MM.1S (cell line): Measurements from ENCODE around the gene MYRF.

Source experiments
- DNase-seq: peaks from one replicate; pipeline ENCODE4 v3.0.0-alpha.2; 2015
- H2AFZ ChIP-seq: fragments of 300-600 bp; sonication (generic); 2 replicates; pipeline ENCODE4 v1.6.0; 2016; ENCODE audit warnings: antibody characterized with exemption, low read length
- H3F3A ChIP-seq: fragments of 300-600 bp; sonication (generic); 2 replicates; pipeline ENCODE4 v1.6.1; 2016; ENCODE audit warnings: mild to moderate bottlenecking, antibody characterized with exemption, low read length, moderate library complexity, mixed read lengths; ENCODE audit not compliant: insufficient read depth
- H3K27ac ChIP-seq: fragments of 300-600 bp; sonication (generic); 2 replicates; pipeline ENCODE4 v1.5.1; 2016; ENCODE audit warnings: mild to moderate bottlenecking, low read length
- H3K27me3 ChIP-seq: fragments of 300-600 bp; sonication (generic); replicated peaks from 2 replicates; pipeline ENCODE4 v1.6.0; 2016; ENCODE audit warnings: low read length; ENCODE audit not compliant: insufficient read depth
- H3K36me3 ChIP-seq: fragments of 300-600 bp; sonication (generic); replicated peaks from 2 replicates; pipeline ENCODE4 v1.6.1; 2016; ENCODE audit warnings: mild to moderate bottlenecking, low read length, mixed read lengths; ENCODE audit not compliant: insufficient read depth
- H3K4me1 ChIP-seq: fragments of 300-600 bp; sonication (generic); 2 replicates; pipeline ENCODE4 v1.6.1; 2016; ENCODE audit warnings: low read length, mixed read lengths
- H3K4me2 ChIP-seq: fragments of 300-600 bp; sonication (generic); 2 replicates; pipeline ENCODE4 v1.6.0; 2016; ENCODE audit warnings: low read depth, low read length
- H3K4me3 ChIP-seq: fragments of 300-600 bp; sonication (generic); 2 replicates; pipeline ENCODE4 v1.5.1; 2016; ENCODE audit warnings: low read length, mixed read lengths
- H3K79me2 ChIP-seq: fragments of 300-600 bp; sonication (generic); 2 replicates; pipeline ENCODE4 v1.6.1; 2016; ENCODE audit warnings: mixed run types, low read length, mixed read lengths
- H3K9ac ChIP-seq: fragments of 300-600 bp; sonication (generic); 2 replicates; pipeline ENCODE4 v1.6.1; 2016; ENCODE audit warnings: low read length, mixed read lengths
- H3K9me2 ChIP-seq: fragments of 300-600 bp; sonication (generic); replicated peaks from 2 replicates; pipeline ENCODE4 v1.6.1; 2016; ENCODE audit warnings: mild to moderate bottlenecking, low read length, mixed read lengths; ENCODE audit not compliant: insufficient read depth
- H3K9me3 ChIP-seq: fragments of 300-600 bp; sonication (generic); replicated peaks from 2 replicates; pipeline ENCODE4 v1.6.1; 2016; ENCODE audit warnings: mild to moderate bottlenecking, low read length, mixed read lengths; ENCODE audit not compliant: insufficient read depth
- H4K20me1 ChIP-seq: fragments of 300-600 bp; sonication (generic); 2 replicates; pipeline ENCODE4 v1.6.1; 2016; ENCODE audit warnings: mild to moderate bottlenecking, low read length, moderate library complexity, mixed read lengths; ENCODE audit not compliant: insufficient read depth
- EZH2 ChIP-seq: fragments of 300-600 bp; sonication (generic); optimal IDR thresholded peaks from 2 replicates; pipeline ENCODE3; 2017; ENCODE audit warnings: low read depth, mild to moderate bottlenecking, antibody characterized with exemption, low read length, mixed read lengths
- EZH2phosphoT487 ChIP-seq: fragments of 300-600 bp; sonication (generic); IDR thresholded peaks from 2 replicates; pipeline ENCODE4 v1.6.1; 2018; ENCODE audit warnings: antibody characterized with exemption, low read length
- TF ChIP-seq, protein P1 (sequence below): fragments of 300-600 bp; sonication (generic); IDR thresholded peaks from 2 replicates; pipeline ENCODE4 v1.5.1; 2016; ENCODE audit warnings: antibody characterized with exemption, low read length, mixed read lengths

The MYRF gene

DNA sequence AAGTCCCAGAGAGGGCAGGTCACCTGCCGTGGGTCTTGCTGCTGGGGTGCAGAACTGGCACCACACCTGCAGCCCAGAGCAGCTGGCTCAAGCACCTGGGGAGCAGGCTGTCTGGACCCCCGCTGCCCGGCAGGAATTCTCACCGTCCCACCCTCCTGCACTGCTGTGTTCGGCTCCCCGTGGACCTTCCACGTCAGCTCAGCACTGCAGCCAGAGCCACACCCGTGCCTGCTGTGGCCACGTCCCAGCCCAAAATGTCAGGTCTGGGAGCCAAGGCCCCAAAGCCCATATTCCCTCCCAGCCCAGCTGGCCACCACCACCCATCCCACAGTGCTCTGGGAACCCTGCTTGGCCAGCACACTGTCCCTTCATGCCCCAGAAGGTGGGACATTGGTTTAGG lies 28.0 kb upstream of the MYRF start:
- H3K4me1 ChIP-seq: no peaks in the 10 kb centered on the region
- no peak overlapping the region for H3K27ac ChIP-seq
- H3K9ac ChIP-seq: no peak overlapping the region
- H3K27me3 ChIP-seq: peaks cover 93% of the 10 kb centered on the region
- no peak for TF ChIP-seq EZH2phosphoT487
- TF ChIP-seq, protein P1, sequence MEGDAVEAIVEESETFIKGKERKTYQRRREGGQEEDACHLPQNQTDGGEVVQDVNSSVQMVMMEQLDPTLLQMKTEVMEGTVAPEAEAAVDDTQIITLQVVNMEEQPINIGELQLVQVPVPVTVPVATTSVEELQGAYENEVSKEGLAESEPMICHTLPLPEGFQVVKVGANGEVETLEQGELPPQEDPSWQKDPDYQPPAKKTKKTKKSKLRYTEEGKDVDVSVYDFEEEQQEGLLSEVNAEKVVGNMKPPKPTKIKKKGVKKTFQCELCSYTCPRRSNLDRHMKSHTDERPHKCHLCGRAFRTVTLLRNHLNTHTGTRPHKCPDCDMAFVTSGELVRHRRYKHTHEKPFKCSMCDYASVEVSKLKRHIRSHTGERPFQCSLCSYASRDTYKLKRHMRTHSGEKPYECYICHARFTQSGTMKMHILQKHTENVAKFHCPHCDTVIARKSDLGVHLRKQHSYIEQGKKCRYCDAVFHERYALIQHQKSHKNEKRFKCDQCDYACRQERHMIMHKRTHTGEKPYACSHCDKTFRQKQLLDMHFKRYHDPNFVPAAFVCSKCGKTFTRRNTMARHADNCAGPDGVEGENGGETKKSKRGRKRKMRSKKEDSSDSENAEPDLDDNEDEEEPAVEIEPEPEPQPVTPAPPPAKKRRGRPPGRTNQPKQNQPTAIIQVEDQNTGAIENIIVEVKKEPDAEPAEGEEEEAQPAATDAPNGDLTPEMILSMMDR: no peak
- TF ChIP-seq EZH2: no peak
- H3K4me2 ChIP-seq: no peak overlapping the region
- no peak overlapping the region for H2AFZ ChIP-seq
- H3K4me3 ChIP-seq: no peak overlapping the region
- no peaks in the 10 kb centered on the region for H3K9me2 ChIP-seq
- no peaks in the 10 kb centered on the region for H3K36me3 ChIP-seq
- no peaks in the 10 kb centered on the region for H4K20me1 ChIP-seq
- no peak for DNase-seq
- no peaks in the 10 kb centered on the region for H3K79me2 ChIP-seq
- no peaks in the 10 kb centered on the region for H3F3A ChIP-seq
- H3K9me3 ChIP-seq: no peaks in the 10 kb centered on the region

DNA sequence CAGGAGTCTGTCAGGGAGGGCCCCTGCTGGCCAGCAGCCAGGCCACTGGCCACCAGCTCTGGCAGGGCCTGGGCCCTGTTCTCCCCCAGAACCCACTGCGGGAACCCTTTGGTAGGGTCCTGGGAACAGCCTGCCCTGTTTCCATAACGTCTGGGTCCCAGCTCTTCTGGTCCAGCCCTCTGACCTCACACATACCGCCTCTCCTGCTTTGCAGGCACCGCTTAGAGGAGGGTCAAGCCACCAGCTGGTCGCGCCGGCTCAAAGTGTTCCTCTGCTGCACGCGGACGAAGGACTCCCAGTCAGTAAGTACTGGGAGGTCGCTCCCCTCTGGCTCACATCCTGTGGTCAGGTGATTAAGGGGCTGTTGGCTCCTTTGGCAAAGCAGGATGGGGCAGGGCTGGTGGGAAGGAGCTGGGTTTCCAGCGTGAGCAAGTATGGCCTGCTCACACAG lies 26.6 kb upstream of the MYRF start:
- no peak overlapping the region for H2AFZ ChIP-seq
- no peak overlapping the region for H3K4me2 ChIP-seq
- H3K79me2 ChIP-seq: no peaks in the 10 kb centered on the region
- no peaks in the 10 kb centered on the region for H3K36me3 ChIP-seq
- H4K20me1 ChIP-seq: no peaks in the 10 kb centered on the region
- no peaks in the 10 kb centered on the region for H3F3A ChIP-seq
- no peaks in the 10 kb centered on the region for H3K9me2 ChIP-seq
- no peak overlapping the region for H3K4me3 ChIP-seq
- TF ChIP-seq EZH2phosphoT487: no peak
- TF ChIP-seq EZH2: no peak
- TF ChIP-seq, protein P1: no peak
- no peak for DNase-seq
- peaks cover 93% of the 10 kb centered on the region for H3K27me3 ChIP-seq
- no peak overlapping the region for H3K9ac ChIP-seq
- H3K4me1 ChIP-seq: no peaks in the 10 kb centered on the region
- no peaks in the 10 kb centered on the region for H3K9me3 ChIP-seq
- H3K27ac ChIP-seq: no peak overlapping the region

DNA sequence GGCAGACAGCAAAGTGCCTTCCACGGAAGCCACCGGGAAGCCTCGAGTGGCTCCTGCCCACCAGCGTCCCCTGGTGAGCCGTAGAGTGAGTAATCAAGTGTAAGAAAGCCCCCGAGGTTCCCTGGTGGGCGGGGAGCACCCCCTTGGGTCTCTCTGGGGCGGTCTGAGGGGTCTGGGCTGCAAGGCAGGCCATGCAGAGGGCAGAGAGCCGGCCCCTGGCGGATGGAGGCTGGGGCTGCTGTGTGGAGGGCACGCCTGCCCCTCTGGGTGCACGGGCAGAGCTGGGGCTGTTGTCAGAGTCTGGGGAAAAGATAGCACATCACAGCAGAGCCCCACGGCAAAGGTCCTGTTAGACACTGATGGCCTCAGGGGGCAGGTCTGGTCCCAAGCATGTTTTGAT lies 25.7 kb upstream of the MYRF start:
- no peak overlapping the region for H2AFZ ChIP-seq
- no peak for DNase-seq
- H3K9me3 ChIP-seq: no peaks in the 10 kb centered on the region
- H3F3A ChIP-seq: no peaks in the 10 kb centered on the region
- no peaks in the 10 kb centered on the region for H3K9me2 ChIP-seq
- no peak overlapping the region for H3K4me2 ChIP-seq
- H3K27ac ChIP-seq: no peak overlapping the region
- no peak overlapping the region for H3K4me3 ChIP-seq
- no peaks in the 10 kb centered on the region for H3K4me1 ChIP-seq
- no peak overlapping the region for H3K9ac ChIP-seq
- peaks cover 94% of the 10 kb centered on the region for H3K27me3 ChIP-seq
- no peaks in the 10 kb centered on the region for H3K36me3 ChIP-seq
- H4K20me1 ChIP-seq: no peaks in the 10 kb centered on the region
- H3K79me2 ChIP-seq: no peaks in the 10 kb centered on the region
- no peak for TF ChIP-seq EZH2
- TF ChIP-seq, protein P1: no peak
- TF ChIP-seq EZH2phosphoT487: no peak
